B cell (primary cell): ENCODE measurements around the gene ADH1C. TPM values are rescaled to one million over a fixed set of nuclear protein-coding genes. Genes with fewer than 3 reads are reported as not detected.

Source experiments
- ATAC-seq: fragments of 200-7000 bp; cut with Tn5 transposase; one replicate; pipeline ENCODE4 v1.10.0; 2021; ENCODE audit warnings: low read depth, mild to moderate bottlenecking, moderate number of reproducible peaks, moderate library complexity
- CTCF ChIA-PET: fragments of 350-600 bp; sonication (Branson Sonifier 250); formaldehyde crosslinking; loops from one replicate; lab custom pipeline; 2021; ENCODE audit warnings: antibody characterized with exemption, inconsistent platforms; lab: Charles Lee
- POLR2A ChIA-PET: fragments of 350-600 bp; sonication (Branson Sonifier 250); formaldehyde crosslinking; loops from one replicate; lab custom pipeline; 2021; ENCODE audit warnings: antibody characterized with exemption; lab: Charles Lee
- DNase-seq: peaks from one replicate; pipeline ENCODE4 v3.0.0; 2013
- H2AFZ ChIP-seq: 2 replicates; pipeline ENCODE4 v1.6.1; 2012; ENCODE audit warnings: mild to moderate bottlenecking, low read depth, low read length; ENCODE audit not compliant: insufficient read depth, poor library complexity, severe bottlenecking
- H3K27ac ChIP-seq, 2 donors: 1 replicate in 1 of 2; 2 replicates in 1 of 2; pipeline ENCODE4 v1.5.1; 2012 to 2013; ENCODE audit warnings: low read length in 2 of 2, mild to moderate bottlenecking in 2 of 2, moderate library complexity in 1 of 2
- H3K27me3 ChIP-seq, 4 experiments: fragments of 200-600 bp in 1 of 4; sonication (generic) in 1 of 4; replicated peaks in 1 of 4; 1 replicate in 2 of 4; 2 replicates in 2 of 4; pipeline versions ENCODE4 v1.6.1 to v1.7.0; 2013 to 2016; ENCODE audit warnings: low read length in 3 of 4, mild to moderate bottlenecking in 2 of 4, mixed read lengths in 1 of 4, moderate library complexity in 1 of 4; ENCODE audit not compliant: insufficient read depth in 4 of 4, control insufficient read depth in 3 of 4; ENCODE audit errors: control extremely low read depth in 1 of 4
- H3K36me3 ChIP-seq, 2 experiments: replicated peaks in 1 of 2; 1 replicate in 1 of 2; 2 replicates in 1 of 2; pipeline versions ENCODE4 v1.6.1 to v1.7.1; 2013; ENCODE audit warnings: low read length in 1 of 2; ENCODE audit not compliant: insufficient read depth in 2 of 2, control insufficient read depth in 1 of 2; ENCODE audit errors: control extremely low read depth in 1 of 2, extremely low read depth in 1 of 2
- H3K4me1 ChIP-seq, 2 donors: fragments of 200-600 bp in 1 of 2; sonication (generic) in 1 of 2; 1 replicate in 1 of 2; 2 replicates in 1 of 2; pipeline versions ENCODE4 v1.5.1 to v1.6.1; 2013 to 2017; ENCODE audit warnings: low read length in 2 of 2; ENCODE audit not compliant: control insufficient read depth in 2 of 2, insufficient read depth in 2 of 2
- H3K4me2 ChIP-seq: replicated peaks from 2 replicates; pipeline ENCODE3; 2012; ENCODE audit warnings: mild to moderate bottlenecking, low read depth, low read length; ENCODE audit not compliant: poor library complexity, severe bottlenecking
- H3K4me3 ChIP-seq, 5 experiments: fragments of 200-600 bp in 1 of 5; sonication (generic) in 1 of 5; 1 replicate in 3 of 5; 2 replicates in 2 of 5; pipeline versions ENCODE4 v1.5.1 to v1.7.0; 2011 to 2016; ENCODE audit warnings: low read length in 4 of 5, mild to moderate bottlenecking in 4 of 5, low read depth in 2 of 5, control low read depth in 1 of 5, moderate library complexity in 1 of 5; ENCODE audit not compliant: insufficient read depth in 1 of 5; ENCODE audit errors: control extremely low read depth in 1 of 5, extremely low read depth in 1 of 5
- H3K79me2 ChIP-seq: fragments of 200-600 bp; sonication (generic); one replicate; pipeline ENCODE4 v1.6.0; 2016; ENCODE audit warnings: low read length; ENCODE audit not compliant: control insufficient read depth, insufficient read depth
- H3K9ac ChIP-seq: fragments of 200-600 bp; sonication (generic); 2 replicates; pipeline ENCODE4 v1.6.1; 2017; ENCODE audit warnings: mild to moderate bottlenecking, low read length, moderate library complexity
- H3K9me3 ChIP-seq, 3 donors: one replicate each; pipeline versions ENCODE4 v1.6.1 to v1.7.1; 2013; ENCODE audit warnings: low read length in 2 of 3; ENCODE audit not compliant: control insufficient read depth in 2 of 3, insufficient read depth in 1 of 3; ENCODE audit errors: control extremely low read depth in 1 of 3
- H4K20me1 ChIP-seq: 2 replicates; pipeline ENCODE4 v1.6.0; 2012; ENCODE audit warnings: mild to moderate bottlenecking, low read length; ENCODE audit not compliant: insufficient read depth, control insufficient read depth, poor library complexity, severe bottlenecking
- H3K27ac Mint-ChIP-seq: one replicate; pipeline ENCODE4 v1.8.0; 2021; ENCODE audit warnings: mixed read lengths
- H3K27me3 Mint-ChIP-seq: one replicate; pipeline ENCODE4 v1.8.0; 2021; ENCODE audit warnings: mixed read lengths
- H3K4me1 Mint-ChIP-seq: one replicate; pipeline ENCODE4 v1.8.0; 2021; ENCODE audit warnings: mixed read lengths
- H3K4me3 Mint-ChIP-seq: one replicate; pipeline ENCODE4 v1.8.0; 2021; ENCODE audit warnings: mixed read lengths
- H3K9me3 Mint-ChIP-seq: one replicate; pipeline ENCODE4 v1.8.0; 2022; ENCODE audit warnings: mixed read lengths; ENCODE audit not compliant: insufficient read depth
- EZH2 ChIP-seq: IDR thresholded peaks from 2 replicates; pipeline ENCODE4 v1.6.1; 2012; ENCODE audit warnings: borderline replicate concordance, low read depth, mild to moderate bottlenecking, moderate library complexity, low read length; ENCODE audit not compliant: insufficient read depth, poor library complexity, severe bottlenecking
- WGBS: methylation state at CpG from one replicate; pipeline ENCODE4 v1.1.5; 2013; ENCODE audit warnings: missing lambda C conversion rate; ENCODE audit not compliant: insufficient coverage; 5-methylcytosine and 5-hydroxymethylcytosine counted together
- intact Hi-C: fragments of 100-400 bp; cut with micrococcal nuclease; formaldehyde crosslinking; loops from one replicate; pipeline ENCODE4 v1.10.0; 2022
- polyA plus RNA-seq: library from polyadenylated mRNA; depleted of rRNA; stranded (reverse); fragments of >200 nt; gene quantifications from 2 replicates; pipeline ENCODE4 v1.2.3, GENCODE V29; 2012
- total RNA-seq, 2 donors: library from RNA; stranded (reverse); fragments of 120-200 nt in 1 of 2; gene quantifications; 1 replicate in 1 of 2; 2 replicates in 1 of 2; pipeline versions ENCODE4 v1.2.3 to v1.2.4, GENCODE V29; 2013 to 2022
- TF ChIP-seq, protein P1 (sequence below): fragments of 200-600 bp; IDR thresholded peaks from one replicate; pipeline ENCODE4 v1.8.0; 2022; ENCODE audit warnings: antibody characterized with exemption, mild to moderate bottlenecking

ADH1C gene
- total and polyA plus RNA-seq, 2 donors (not counting 1 experiment from before 2014, with no cell fraction given), result not detected

DNA sequence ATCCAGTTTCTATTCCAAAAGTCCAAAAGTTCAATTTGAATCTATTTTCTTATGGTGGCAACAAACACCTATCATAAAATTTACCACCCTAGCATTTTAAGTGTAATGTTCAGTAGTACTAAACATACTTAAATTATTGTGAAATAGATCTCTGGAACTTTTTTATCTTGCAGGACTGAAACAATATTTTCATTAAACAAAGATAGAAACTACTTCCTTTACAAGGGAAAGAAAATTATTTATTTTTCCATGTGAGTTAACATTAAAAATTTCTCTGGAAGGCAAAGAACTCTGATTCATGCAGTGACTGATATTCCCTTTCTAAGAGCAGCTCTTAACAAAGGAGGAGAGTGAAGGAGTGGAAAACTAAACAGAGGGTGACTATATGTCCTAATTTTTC lies 42.4 kb upstream of the ADH1C start:
- no peak overlapping the region for H3K4me2 ChIP-seq
- Mint-ChIP-seq H3K27me3 (peaks cover 11% of the 10 kb centered on the region), H3K4me3 (no peak overlapping the region), H3K27ac (no peak overlapping the region), H3K9me3 (peaks cover 1% of the 10 kb centered on the region), H3K4me1 (no peaks in the 10 kb centered on the region)
- H3K27me3 ChIP-seq, result no peaks in the 10 kb centered on the region
- H3K9me3 ChIP-seq, result no peaks in the 10 kb centered on the region
- DNase-seq (no peak), ATAC-seq (no peak)
- no peaks in the 10 kb centered on the region for H3K4me1 ChIP-seq
- no peaks in the 10 kb centered on the region for H4K20me1 ChIP-seq
- H3K36me3 ChIP-seq, result no peaks in the 10 kb centered on the region
- intact Hi-C loops, result no loop called here
- no peaks in the 10 kb centered on the region for H3K79me2 ChIP-seq
- H3K9ac ChIP-seq, result no peak overlapping the region
- no peak overlapping the region for H3K27ac ChIP-seq
- no peak for TF ChIP-seq EZH2
- POLR2A ChIA-PET, result no interaction called here
- H3K4me3 ChIP-seq, result no peak overlapping the region
- CTCF ChIA-PET, result no interaction called here
- no peak overlapping the region for H2AFZ ChIP-seq

DNA sequence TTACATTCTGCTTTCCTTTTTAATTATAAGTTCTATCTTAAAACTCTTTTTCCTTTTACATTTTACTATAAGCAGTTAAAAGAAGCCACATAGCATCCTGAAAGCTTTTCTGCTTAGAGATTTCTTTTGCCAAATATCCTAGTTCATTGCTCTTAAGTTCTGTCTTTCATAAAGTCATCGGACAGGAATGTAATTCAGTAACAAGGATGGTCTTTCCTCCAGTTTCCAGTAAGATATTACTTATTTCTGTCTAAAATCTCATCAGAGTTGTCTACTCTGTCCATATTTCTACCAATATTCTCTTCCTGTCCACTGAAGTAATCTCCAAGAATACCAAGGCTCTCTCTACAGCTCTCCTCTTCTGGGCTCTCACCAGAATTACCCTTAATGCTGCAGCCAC lies 37.5 kb upstream of the ADH1C start:
- Histone ChIP-seq H3K4me3 (no peak overlapping the region), H3K4me1 (no peaks in the 10 kb centered on the region), H3K9ac (no peak overlapping the region), H4K20me1 (no peaks in the 10 kb centered on the region), H3K36me3 (no peaks in the 10 kb centered on the region), H2AFZ (no peak overlapping the region), H3K27me3 (peaks cover 0 to 3% (median 1%) of the 10 kb centered on the region in 4 experiments), H3K9me3 (no peaks in the 10 kb centered on the region), H3K27ac (no peak overlapping the region), H3K4me2 (no peak overlapping the region), H3K79me2 (no peaks in the 10 kb centered on the region)
- ChIA-PET CTCF (no interaction called here), POLR2A (no interaction called here)
- ATAC-seq, result no peak
- H3K4me1 Mint-ChIP-seq, result no peaks in the 10 kb centered on the region
- intact Hi-C loops, result no loop called here
- peaks cover 8% of the 10 kb centered on the region for H3K27me3 Mint-ChIP-seq
- TF ChIP-seq, protein P1, sequence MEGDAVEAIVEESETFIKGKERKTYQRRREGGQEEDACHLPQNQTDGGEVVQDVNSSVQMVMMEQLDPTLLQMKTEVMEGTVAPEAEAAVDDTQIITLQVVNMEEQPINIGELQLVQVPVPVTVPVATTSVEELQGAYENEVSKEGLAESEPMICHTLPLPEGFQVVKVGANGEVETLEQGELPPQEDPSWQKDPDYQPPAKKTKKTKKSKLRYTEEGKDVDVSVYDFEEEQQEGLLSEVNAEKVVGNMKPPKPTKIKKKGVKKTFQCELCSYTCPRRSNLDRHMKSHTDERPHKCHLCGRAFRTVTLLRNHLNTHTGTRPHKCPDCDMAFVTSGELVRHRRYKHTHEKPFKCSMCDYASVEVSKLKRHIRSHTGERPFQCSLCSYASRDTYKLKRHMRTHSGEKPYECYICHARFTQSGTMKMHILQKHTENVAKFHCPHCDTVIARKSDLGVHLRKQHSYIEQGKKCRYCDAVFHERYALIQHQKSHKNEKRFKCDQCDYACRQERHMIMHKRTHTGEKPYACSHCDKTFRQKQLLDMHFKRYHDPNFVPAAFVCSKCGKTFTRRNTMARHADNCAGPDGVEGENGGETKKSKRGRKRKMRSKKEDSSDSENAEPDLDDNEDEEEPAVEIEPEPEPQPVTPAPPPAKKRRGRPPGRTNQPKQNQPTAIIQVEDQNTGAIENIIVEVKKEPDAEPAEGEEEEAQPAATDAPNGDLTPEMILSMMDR, result no peak
- no peak for TF ChIP-seq EZH2
- no peak for DNase-seq
- no peak overlapping the region for H3K4me3 Mint-ChIP-seq
- H3K9me3 Mint-ChIP-seq, result peaks cover 1% of the 10 kb centered on the region
- no CpG with 5 or more reads among the region's 1 CpG for WGBS
- H3K27ac Mint-ChIP-seq, result no peak overlapping the region
